Measurements from ENCODE around the gene EXOC2. TPM values are rescaled to one million over a fixed set of nuclear protein-coding genes. Genes with fewer than 3 reads are reported as not detected.

EXOC2 gene
- total RNA-seq, 2 donors from 2014 or later = 12.9 to 16.1 TPM

DNA sequence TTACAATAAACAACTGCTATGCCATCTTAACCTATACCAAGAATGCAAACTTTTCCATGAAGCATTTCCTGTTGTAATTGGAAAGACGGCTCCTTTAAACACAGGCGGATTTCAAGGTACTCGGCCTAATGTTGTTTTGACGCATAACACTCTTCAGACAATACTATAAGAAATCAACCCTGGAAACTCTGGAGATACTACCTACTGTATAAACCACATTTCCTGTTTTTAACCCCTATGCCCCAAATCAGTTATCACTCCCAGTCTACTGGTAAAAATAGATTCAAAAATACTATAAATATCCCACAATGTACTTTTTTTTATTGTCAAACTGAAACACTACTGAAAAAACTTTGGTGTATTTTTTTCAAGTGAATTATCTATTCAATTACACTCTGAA lies 183.3 kb downstream of the EXOC2 start:
- H3K9me3 ChIP-seq = no peaks in the 10 kb centered on the region
- no peaks in the 10 kb centered on the region for H3K36me3 ChIP-seq
- TF ChIP-seq, protein P1, sequence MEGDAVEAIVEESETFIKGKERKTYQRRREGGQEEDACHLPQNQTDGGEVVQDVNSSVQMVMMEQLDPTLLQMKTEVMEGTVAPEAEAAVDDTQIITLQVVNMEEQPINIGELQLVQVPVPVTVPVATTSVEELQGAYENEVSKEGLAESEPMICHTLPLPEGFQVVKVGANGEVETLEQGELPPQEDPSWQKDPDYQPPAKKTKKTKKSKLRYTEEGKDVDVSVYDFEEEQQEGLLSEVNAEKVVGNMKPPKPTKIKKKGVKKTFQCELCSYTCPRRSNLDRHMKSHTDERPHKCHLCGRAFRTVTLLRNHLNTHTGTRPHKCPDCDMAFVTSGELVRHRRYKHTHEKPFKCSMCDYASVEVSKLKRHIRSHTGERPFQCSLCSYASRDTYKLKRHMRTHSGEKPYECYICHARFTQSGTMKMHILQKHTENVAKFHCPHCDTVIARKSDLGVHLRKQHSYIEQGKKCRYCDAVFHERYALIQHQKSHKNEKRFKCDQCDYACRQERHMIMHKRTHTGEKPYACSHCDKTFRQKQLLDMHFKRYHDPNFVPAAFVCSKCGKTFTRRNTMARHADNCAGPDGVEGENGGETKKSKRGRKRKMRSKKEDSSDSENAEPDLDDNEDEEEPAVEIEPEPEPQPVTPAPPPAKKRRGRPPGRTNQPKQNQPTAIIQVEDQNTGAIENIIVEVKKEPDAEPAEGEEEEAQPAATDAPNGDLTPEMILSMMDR (IDR thresholded peaks at IDR 0.05) = no peak
- H3K27me3 ChIP-seq = no peaks in the 10 kb centered on the region
- no peak overlapping the region for H3K4me3 ChIP-seq
- H3K4me1 ChIP-seq = no peaks in the 10 kb centered on the region
- no peak for DNase-seq (ENCODE audit: low spot score)
- no peak overlapping the region for H3K27ac ChIP-seq

DNA sequence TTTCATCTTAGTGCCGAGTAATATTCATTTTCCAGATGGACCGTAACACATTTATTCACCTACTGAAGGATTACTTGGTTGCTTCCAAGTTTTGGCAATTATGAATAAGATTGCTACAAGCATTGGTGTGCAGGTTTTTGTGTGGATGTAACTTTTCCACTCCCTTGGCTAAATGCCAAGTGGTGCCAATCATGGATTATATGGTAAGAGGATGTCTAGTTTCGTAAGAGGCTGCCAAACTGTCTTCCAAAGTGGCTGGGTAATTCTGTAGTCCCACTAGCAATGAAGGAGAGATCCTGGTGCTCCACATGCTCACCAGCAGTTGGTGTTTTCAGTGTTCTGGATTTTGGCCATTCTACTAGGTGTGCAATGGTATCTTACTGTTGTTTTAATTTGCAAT lies 184.3 kb downstream of the EXOC2 start:
- no peaks in the 10 kb centered on the region for H3K27me3 ChIP-seq
- no peak overlapping the region for H3K27ac ChIP-seq
- no peaks in the 10 kb centered on the region for H3K9me3 ChIP-seq
- no peak for DNase-seq (ENCODE audit: low spot score)
- no peaks in the 10 kb centered on the region for H3K4me1 ChIP-seq
- H3K36me3 ChIP-seq = no peaks in the 10 kb centered on the region
- H3K4me3 ChIP-seq = no peak overlapping the region
- TF ChIP-seq, protein P1 (IDR thresholded peaks at IDR 0.05) = no peak

DNA sequence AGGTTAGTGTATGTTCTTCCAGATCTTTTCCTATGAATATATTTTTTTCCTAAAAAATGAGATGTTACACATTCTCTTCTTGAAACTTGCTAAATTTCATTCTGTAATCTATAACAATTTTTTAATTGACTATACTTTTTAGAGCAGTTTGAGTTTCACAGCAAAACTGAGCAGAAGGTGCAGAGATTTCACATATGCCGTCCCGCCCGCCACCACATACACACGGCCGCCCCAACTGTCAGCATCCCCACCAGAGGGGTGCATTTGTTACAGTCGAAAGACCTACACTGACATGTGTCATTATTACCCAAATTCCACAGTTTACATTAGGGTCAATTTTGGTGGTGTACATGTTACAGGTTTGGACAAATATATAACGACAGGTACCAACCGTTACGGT lies 184.9 kb downstream of the EXOC2 start:
- Histone ChIP-seq H3K27ac (no peak overlapping the region), H3K27me3 (no peaks in the 10 kb centered on the region), H3K36me3 (no peaks in the 10 kb centered on the region), H3K9me3 (no peaks in the 10 kb centered on the region), H3K4me3 (no peak overlapping the region), H3K4me1 (no peaks in the 10 kb centered on the region)
- no peak for DNase-seq (ENCODE audit: low spot score)
- TF ChIP-seq, protein P1 (IDR thresholded peaks at IDR 0.05) = no peak

DNA sequence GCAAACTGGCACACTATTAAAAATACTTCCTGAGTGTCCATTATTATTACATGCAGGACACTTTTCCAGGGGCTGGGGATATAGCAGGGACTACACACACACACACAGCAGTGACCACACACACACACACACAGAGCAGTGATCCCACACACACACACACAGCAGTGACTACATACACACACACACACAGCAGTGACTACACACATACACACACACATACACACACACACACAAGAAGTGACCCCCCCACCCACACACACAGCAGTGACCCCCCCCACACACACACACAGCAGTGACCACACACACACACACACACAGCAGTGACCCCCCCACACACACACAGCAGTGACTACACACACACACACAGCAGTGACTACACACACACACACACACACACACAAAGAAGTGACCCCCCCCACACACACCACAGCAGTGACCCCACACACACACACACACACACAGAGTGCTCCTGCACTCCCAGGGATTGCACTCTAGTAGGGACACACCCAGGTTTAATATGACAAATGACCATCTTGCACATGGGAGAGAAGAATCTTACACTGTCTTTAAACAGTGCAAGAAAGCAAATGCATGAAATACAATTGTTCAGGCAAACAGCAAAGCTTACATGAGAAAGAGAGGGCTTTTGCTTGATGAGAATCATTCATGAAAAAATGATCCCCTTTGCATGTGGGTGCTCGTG lies 185.9 kb downstream of the EXOC2 start:
- TF ChIP-seq, protein P1 (IDR thresholded peaks at IDR 0.05) = no peak
- Histone ChIP-seq H3K4me3 (no peak overlapping the region), H3K27ac (no peak overlapping the region), H3K36me3 (no peaks in the 10 kb centered on the region), H3K9me3 (no peaks in the 10 kb centered on the region), H3K27me3 (no peaks in the 10 kb centered on the region), H3K4me1 (no peaks in the 10 kb centered on the region)
- no peak for DNase-seq (ENCODE audit: low spot score)

DNA sequence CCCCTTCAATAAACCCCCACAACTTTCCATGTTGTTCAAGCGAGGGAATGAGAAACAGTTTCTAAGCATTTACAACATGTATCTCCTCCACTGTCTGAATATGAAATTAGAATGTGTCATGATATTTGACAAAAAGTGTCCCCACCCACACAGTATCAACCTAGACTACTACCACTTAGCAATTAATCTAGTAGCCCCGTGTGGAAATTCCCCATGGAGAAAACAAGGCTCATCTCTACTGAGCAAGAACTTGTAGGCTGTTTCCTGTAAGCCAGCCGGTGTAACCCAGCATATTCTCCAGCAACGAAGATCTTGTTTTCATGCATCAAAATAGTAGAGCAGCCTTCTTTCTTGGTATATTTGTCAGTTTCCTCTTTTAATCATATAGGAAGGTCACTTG lies 186.4 kb downstream of the EXOC2 start:
- Histone ChIP-seq H3K27me3 (no peaks in the 10 kb centered on the region), H3K4me1 (no peaks in the 10 kb centered on the region), H3K27ac (no peak overlapping the region), H3K4me3 (no peak overlapping the region), H3K36me3 (no peaks in the 10 kb centered on the region), H3K9me3 (no peaks in the 10 kb centered on the region)
- TF ChIP-seq, protein P1 (IDR thresholded peaks at IDR 0.05) = no peak
- no peak for DNase-seq (ENCODE audit: low spot score)

DNA sequence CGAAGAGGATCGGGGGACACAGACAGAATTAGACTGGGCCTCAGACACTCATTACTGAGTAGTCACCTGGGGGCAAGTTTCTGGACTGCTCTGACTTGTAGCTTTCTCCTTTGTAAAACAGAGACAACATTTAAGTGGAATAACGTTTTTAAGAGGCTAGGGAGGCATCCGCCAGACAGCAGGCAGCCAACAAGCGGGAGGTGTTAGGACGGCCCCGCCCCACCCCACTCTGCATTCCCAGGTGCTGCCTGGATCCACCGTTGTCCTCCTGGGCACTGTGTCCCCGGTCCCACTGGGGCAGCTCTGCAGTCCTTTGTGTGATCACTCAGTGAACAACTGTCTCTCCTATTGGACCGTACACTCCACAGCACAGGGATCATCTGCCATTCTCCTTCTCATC lies 187.6 kb downstream of the EXOC2 start:
- DNase-seq (ENCODE audit: low spot score) = no peak
- Histone ChIP-seq H3K4me3 (no peak overlapping the region), H3K9me3 (no peaks in the 10 kb centered on the region), H3K36me3 (no peaks in the 10 kb centered on the region), H3K27ac (no peak overlapping the region), H3K4me1 (no peaks in the 10 kb centered on the region), H3K27me3 (no peaks in the 10 kb centered on the region)
- TF ChIP-seq, protein P1 (IDR thresholded peaks at IDR 0.05) = no peak

Data from right atrium auricular region (tissue), 2 donors.